ENCODE data around the gene ARHGAP24.

The ARHGAP24 gene

DNA sequence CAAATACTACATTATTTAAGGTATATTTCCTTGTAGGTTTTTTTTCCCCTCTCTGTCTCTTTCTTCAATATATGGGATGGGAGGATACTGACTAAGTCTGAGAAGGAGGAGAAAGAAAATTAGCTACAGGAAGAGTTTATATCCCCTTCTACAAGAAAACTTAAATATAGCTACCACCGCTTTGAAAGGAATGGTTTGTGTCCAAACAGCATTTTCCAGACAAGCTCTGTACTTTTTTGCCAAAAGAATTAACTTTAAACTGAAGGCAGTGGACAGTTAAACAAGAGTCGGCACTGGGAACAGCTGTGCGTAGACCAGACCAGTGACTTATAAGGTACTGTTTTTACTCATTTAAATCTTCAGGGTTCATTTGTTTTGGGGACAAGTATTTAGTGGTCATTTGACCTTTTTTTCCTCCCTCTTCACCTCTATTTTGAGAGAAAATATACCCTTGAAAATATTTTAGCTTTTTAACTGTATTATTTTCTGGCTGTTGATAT, 303.7 kb downstream of the ARHGAP24 start:
- Histone ChIP-seq H3K36me3 (ENCODE audit: control insufficient read depth in 1 of 2, insufficient read depth in 2 of 2, low read length in 2 of 2) (no peaks in the 10 kb centered on the region), H3K4me3 (ENCODE audit: low read depth in 1 of 2, low read length in 2 of 2) (peak overlapping the region; percentile 1 to 34), H3K4me1 (ENCODE audit: control insufficient read depth in 1 of 2, insufficient read depth in 2 of 2, low read length in 2 of 2) (no peaks in the 10 kb centered on the region), H3K27me3 (ENCODE audit: control insufficient read depth in 1 of 2, insufficient read depth in 2 of 2, low read length in 2 of 2) (no peaks in the 10 kb centered on the region), H3K9ac (ENCODE audit: low read depth in 1 of 2, low read length in 2 of 2) (peak overlapping the region in 1 of 2 donors; percentile 5), H3K9me3 (ENCODE audit: control insufficient read depth in 1 of 2, low read length in 2 of 2) (no peaks in the 10 kb centered on the region), H3K27ac (ENCODE audit: low read depth, low read length) (peak overlapping the region; percentile 34)

GRCh38 chr4:85779165-85779564, 304.2 kb downstream of the ARHGAP24 start:
- peak overlapping the region; percentile 34 for H3K27ac ChIP-seq (ENCODE audit: low read depth, low read length)
- no peaks in the 10 kb centered on the region for H3K9me3 ChIP-seq (ENCODE audit: control insufficient read depth in 1 of 2, low read length in 2 of 2)
- H3K36me3 ChIP-seq (ENCODE audit: control insufficient read depth in 1 of 2, insufficient read depth in 2 of 2, low read length in 2 of 2), result no peaks in the 10 kb centered on the region
- no peaks in the 10 kb centered on the region for H3K27me3 ChIP-seq (ENCODE audit: control insufficient read depth in 1 of 2, insufficient read depth in 2 of 2, low read length in 2 of 2)
- no peaks in the 10 kb centered on the region for H3K4me1 ChIP-seq (ENCODE audit: control insufficient read depth in 1 of 2, insufficient read depth in 2 of 2, low read length in 2 of 2)
- H3K4me3 ChIP-seq (ENCODE audit: low read depth in 1 of 2, low read length in 2 of 2), result peak overlapping the region in 1 of 2 donors; percentile 34
- H3K9ac ChIP-seq (ENCODE audit: low read depth in 1 of 2, low read length in 2 of 2), result peak overlapping the region in 1 of 2 donors; percentile 5

- Histone ChIP-seq H3K36me3 (ENCODE audit: control insufficient read depth in 1 of 2, insufficient read depth in 2 of 2, low read length in 2 of 2) (no peaks in the 10 kb centered on the region), H3K9ac (ENCODE audit: low read depth in 1 of 2, low read length in 2 of 2) (no peak overlapping the region), H3K27ac (ENCODE audit: low read depth, low read length) (no peak overlapping the region), H3K4me3 (ENCODE audit: low read depth in 1 of 2, low read length in 2 of 2) (no peak overlapping the region), H3K4me1 (ENCODE audit: control insufficient read depth in 1 of 2, insufficient read depth in 2 of 2, low read length in 2 of 2) (no peaks in the 10 kb centered on the region), H3K27me3 (ENCODE audit: control insufficient read depth in 1 of 2, insufficient read depth in 2 of 2, low read length in 2 of 2) (no peaks in the 10 kb centered on the region), H3K9me3 (ENCODE audit: control insufficient read depth in 1 of 2, low read length in 2 of 2) (no peaks in the 10 kb centered on the region)
Measured at GRCh38 chr4:85780664-85781063, 305.7 kb downstream of the ARHGAP24 start.

- H3K27me3 ChIP-seq (ENCODE audit: control insufficient read depth in 1 of 2, insufficient read depth in 2 of 2, low read length in 2 of 2), result no peaks in the 10 kb centered on the region
- peak overlapping the region; percentile 15 for H3K27ac ChIP-seq (ENCODE audit: low read depth, low read length)
- no peaks in the 10 kb centered on the region for H3K9me3 ChIP-seq (ENCODE audit: control insufficient read depth in 1 of 2, low read length in 2 of 2)
- no peaks in the 10 kb centered on the region for H3K4me1 ChIP-seq (ENCODE audit: control insufficient read depth in 1 of 2, insufficient read depth in 2 of 2, low read length in 2 of 2)
- H3K36me3 ChIP-seq (ENCODE audit: control insufficient read depth in 1 of 2, insufficient read depth in 2 of 2, low read length in 2 of 2), result no peaks in the 10 kb centered on the region
- no peak overlapping the region for H3K9ac ChIP-seq (ENCODE audit: low read depth in 1 of 2, low read length in 2 of 2)
- no peak overlapping the region for H3K4me3 ChIP-seq (ENCODE audit: low read depth in 1 of 2, low read length in 2 of 2)
Measured at GRCh38 chr4:85783483-85783882, 308.5 kb downstream of the ARHGAP24 start.

- Histone ChIP-seq H3K27me3 (ENCODE audit: control insufficient read depth in 1 of 2, insufficient read depth in 2 of 2, low read length in 2 of 2) (no peaks in the 10 kb centered on the region), H3K9ac (ENCODE audit: low read depth in 1 of 2, low read length in 2 of 2) (no peak overlapping the region), H3K4me1 (ENCODE audit: control insufficient read depth in 1 of 2, insufficient read depth in 2 of 2, low read length in 2 of 2) (no peaks in the 10 kb centered on the region), H3K36me3 (ENCODE audit: control insufficient read depth in 1 of 2, insufficient read depth in 2 of 2, low read length in 2 of 2) (no peaks in the 10 kb centered on the region), H3K9me3 (ENCODE audit: control insufficient read depth in 1 of 2, low read length in 2 of 2) (no peaks in the 10 kb centered on the region), H3K27ac (ENCODE audit: low read depth, low read length) (no peak overlapping the region), H3K4me3 (ENCODE audit: low read depth in 1 of 2, low read length in 2 of 2) (no peak overlapping the region)
Measured at GRCh38 chr4:85783900-85784299, 308.9 kb downstream of the ARHGAP24 start.

GRCh38 chr4:85784348-85784747, 309.4 kb downstream of the ARHGAP24 start:
- Histone ChIP-seq H3K27ac (ENCODE audit: low read depth, low read length) (no peak overlapping the region), H3K4me3 (ENCODE audit: low read depth in 1 of 2, low read length in 2 of 2) (no peak overlapping the region), H3K9me3 (ENCODE audit: control insufficient read depth in 1 of 2, low read length in 2 of 2) (no peaks in the 10 kb centered on the region), H3K4me1 (ENCODE audit: control insufficient read depth in 1 of 2, insufficient read depth in 2 of 2, low read length in 2 of 2) (no peaks in the 10 kb centered on the region), H3K27me3 (ENCODE audit: control insufficient read depth in 1 of 2, insufficient read depth in 2 of 2, low read length in 2 of 2) (no peaks in the 10 kb centered on the region), H3K36me3 (ENCODE audit: control insufficient read depth in 1 of 2, insufficient read depth in 2 of 2, low read length in 2 of 2) (no peaks in the 10 kb centered on the region), H3K9ac (ENCODE audit: low read depth in 1 of 2, low read length in 2 of 2) (no peak overlapping the region)

GRCh38 chr4:85784947-85785346, 310.0 kb downstream of the ARHGAP24 start:
- Histone ChIP-seq H3K4me3 (ENCODE audit: low read depth in 1 of 2, low read length in 2 of 2) (no peak overlapping the region), H3K27ac (ENCODE audit: low read depth, low read length) (no peak overlapping the region), H3K9ac (ENCODE audit: low read depth in 1 of 2, low read length in 2 of 2) (no peak overlapping the region), H3K4me1 (ENCODE audit: control insufficient read depth in 1 of 2, insufficient read depth in 2 of 2, low read length in 2 of 2) (no peaks in the 10 kb centered on the region), H3K36me3 (ENCODE audit: control insufficient read depth in 1 of 2, insufficient read depth in 2 of 2, low read length in 2 of 2) (no peaks in the 10 kb centered on the region), H3K9me3 (ENCODE audit: control insufficient read depth in 1 of 2, low read length in 2 of 2) (no peaks in the 10 kb centered on the region), H3K27me3 (ENCODE audit: control insufficient read depth in 1 of 2, insufficient read depth in 2 of 2, low read length in 2 of 2) (no peaks in the 10 kb centered on the region)

- Histone ChIP-seq H3K9ac (ENCODE audit: low read depth in 1 of 2, low read length in 2 of 2) (no peak overlapping the region), H3K4me1 (ENCODE audit: control insufficient read depth in 1 of 2, insufficient read depth in 2 of 2, low read length in 2 of 2) (no peaks in the 10 kb centered on the region), H3K4me3 (ENCODE audit: low read depth in 1 of 2, low read length in 2 of 2) (no peak overlapping the region), H3K27ac (ENCODE audit: low read depth, low read length) (no peak overlapping the region), H3K9me3 (ENCODE audit: control insufficient read depth in 1 of 2, low read length in 2 of 2) (no peaks in the 10 kb centered on the region), H3K36me3 (ENCODE audit: control insufficient read depth in 1 of 2, insufficient read depth in 2 of 2, low read length in 2 of 2) (no peaks in the 10 kb centered on the region), H3K27me3 (ENCODE audit: control insufficient read depth in 1 of 2, insufficient read depth in 2 of 2, low read length in 2 of 2) (no peaks in the 10 kb centered on the region)
Measured at GRCh38 chr4:85787133-85787532, 312.2 kb downstream of the ARHGAP24 start.

GRCh38 chr4:85788604-85789003, 313.7 kb downstream of the ARHGAP24 start:
- no peak overlapping the region for H3K9ac ChIP-seq (ENCODE audit: low read depth in 1 of 2, low read length in 2 of 2)
- H3K9me3 ChIP-seq (ENCODE audit: control insufficient read depth in 1 of 2, low read length in 2 of 2), result no peaks in the 10 kb centered on the region
- no peak overlapping the region for H3K4me3 ChIP-seq (ENCODE audit: low read depth in 1 of 2, low read length in 2 of 2)
- H3K36me3 ChIP-seq (ENCODE audit: control insufficient read depth in 1 of 2, insufficient read depth in 2 of 2, low read length in 2 of 2), result no peaks in the 10 kb centered on the region
- H3K4me1 ChIP-seq (ENCODE audit: control insufficient read depth in 1 of 2, insufficient read depth in 2 of 2, low read length in 2 of 2), result no peaks in the 10 kb centered on the region
- H3K27ac ChIP-seq (ENCODE audit: low read depth, low read length), result no peak overlapping the region
- H3K27me3 ChIP-seq (ENCODE audit: control insufficient read depth in 1 of 2, insufficient read depth in 2 of 2, low read length in 2 of 2), result no peaks in the 10 kb centered on the region

- Histone ChIP-seq H3K27ac (ENCODE audit: low read depth, low read length) (no peak overlapping the region), H3K27me3 (ENCODE audit: control insufficient read depth in 1 of 2, insufficient read depth in 2 of 2, low read length in 2 of 2) (no peaks in the 10 kb centered on the region), H3K36me3 (ENCODE audit: control insufficient read depth in 1 of 2, insufficient read depth in 2 of 2, low read length in 2 of 2) (no peaks in the 10 kb centered on the region), H3K9me3 (ENCODE audit: control insufficient read depth in 1 of 2, low read length in 2 of 2) (no peaks in the 10 kb centered on the region), H3K4me3 (ENCODE audit: low read depth in 1 of 2, low read length in 2 of 2) (no peak overlapping the region), H3K4me1 (ENCODE audit: control insufficient read depth in 1 of 2, insufficient read depth in 2 of 2, low read length in 2 of 2) (no peaks in the 10 kb centered on the region), H3K9ac (ENCODE audit: low read depth in 1 of 2, low read length in 2 of 2) (no peak overlapping the region)
Measured at GRCh38 chr4:85789241-85789640, 314.3 kb downstream of the ARHGAP24 start.

DNA sequence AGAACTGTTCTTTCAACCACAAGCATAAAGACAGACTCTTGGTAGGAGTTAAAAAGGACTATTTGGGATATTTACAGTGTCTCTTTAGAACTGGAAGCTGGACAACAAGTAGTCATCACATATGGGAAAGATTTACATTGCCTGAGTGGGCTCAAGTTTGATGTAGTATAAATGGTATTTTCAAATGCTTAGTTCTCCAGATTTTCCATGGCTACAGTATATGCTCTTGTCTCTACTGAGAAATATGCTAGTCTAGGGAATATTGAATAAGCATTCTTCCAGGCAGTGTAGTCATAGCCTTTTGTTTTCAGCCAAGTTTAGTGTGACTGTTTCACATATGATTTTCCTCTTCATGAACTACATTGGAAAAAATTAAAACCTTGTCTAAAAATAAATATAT, 315.6 kb downstream of the ARHGAP24 start:
- H3K4me1 ChIP-seq (ENCODE audit: control insufficient read depth in 1 of 2, insufficient read depth in 2 of 2, low read length in 2 of 2), result no peaks in the 10 kb centered on the region
- no peak overlapping the region for H3K4me3 ChIP-seq (ENCODE audit: low read depth in 1 of 2, low read length in 2 of 2)
- H3K9ac ChIP-seq (ENCODE audit: low read depth in 1 of 2, low read length in 2 of 2), result no peak overlapping the region
- no peak overlapping the region for H3K27ac ChIP-seq (ENCODE audit: low read depth, low read length)
- no peaks in the 10 kb centered on the region for H3K9me3 ChIP-seq (ENCODE audit: control insufficient read depth in 1 of 2, low read length in 2 of 2)
- no peaks in the 10 kb centered on the region for H3K27me3 ChIP-seq (ENCODE audit: control insufficient read depth in 1 of 2, insufficient read depth in 2 of 2, low read length in 2 of 2)
- H3K36me3 ChIP-seq (ENCODE audit: control insufficient read depth in 1 of 2, insufficient read depth in 2 of 2, low read length in 2 of 2), result no peaks in the 10 kb centered on the region

Data from duodenal mucosa (tissue), 2 donors.